ENCODE measurements around the gene LDLRAD4.
A peak's percentile ranks its signal among the peaks of the same experiment; 100 is the strongest.

LDLRAD4 gene

DNA sequence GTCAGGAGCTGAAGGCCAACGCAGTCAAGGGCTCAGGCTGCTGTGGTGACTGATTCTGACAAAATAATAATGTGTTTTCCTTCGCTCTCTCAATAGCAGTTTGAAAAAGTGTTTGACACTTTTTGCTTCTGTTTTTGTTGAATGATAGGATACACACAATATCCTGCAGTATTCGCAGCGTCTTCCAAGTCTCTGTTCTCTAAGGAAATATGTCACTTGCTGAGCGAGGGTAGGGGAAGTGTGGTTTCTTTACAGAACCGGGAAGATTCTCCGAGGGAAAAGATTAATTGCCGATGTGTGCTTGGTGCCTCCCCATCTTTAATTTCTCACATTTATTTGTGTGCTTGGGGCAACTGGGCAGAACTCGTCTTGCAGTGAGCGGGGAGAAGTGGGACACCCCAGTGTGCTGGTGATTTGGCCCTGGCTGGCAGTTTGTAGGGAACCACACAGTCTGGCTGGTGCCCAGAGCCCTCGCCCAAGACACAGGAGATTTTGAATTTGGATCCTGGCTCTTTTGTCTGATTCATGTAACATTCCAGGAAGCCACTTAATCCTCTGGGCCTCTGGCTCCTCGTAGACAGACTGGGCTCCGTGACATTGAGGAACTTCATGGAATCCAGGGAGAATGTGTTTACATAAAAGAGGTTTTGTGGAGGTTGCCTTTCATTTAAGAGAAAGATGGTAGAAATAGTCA lies 169.4 kb downstream of the LDLRAD4 start:
- no peak for DNase-seq (ENCODE audit: low spot score)

DNA sequence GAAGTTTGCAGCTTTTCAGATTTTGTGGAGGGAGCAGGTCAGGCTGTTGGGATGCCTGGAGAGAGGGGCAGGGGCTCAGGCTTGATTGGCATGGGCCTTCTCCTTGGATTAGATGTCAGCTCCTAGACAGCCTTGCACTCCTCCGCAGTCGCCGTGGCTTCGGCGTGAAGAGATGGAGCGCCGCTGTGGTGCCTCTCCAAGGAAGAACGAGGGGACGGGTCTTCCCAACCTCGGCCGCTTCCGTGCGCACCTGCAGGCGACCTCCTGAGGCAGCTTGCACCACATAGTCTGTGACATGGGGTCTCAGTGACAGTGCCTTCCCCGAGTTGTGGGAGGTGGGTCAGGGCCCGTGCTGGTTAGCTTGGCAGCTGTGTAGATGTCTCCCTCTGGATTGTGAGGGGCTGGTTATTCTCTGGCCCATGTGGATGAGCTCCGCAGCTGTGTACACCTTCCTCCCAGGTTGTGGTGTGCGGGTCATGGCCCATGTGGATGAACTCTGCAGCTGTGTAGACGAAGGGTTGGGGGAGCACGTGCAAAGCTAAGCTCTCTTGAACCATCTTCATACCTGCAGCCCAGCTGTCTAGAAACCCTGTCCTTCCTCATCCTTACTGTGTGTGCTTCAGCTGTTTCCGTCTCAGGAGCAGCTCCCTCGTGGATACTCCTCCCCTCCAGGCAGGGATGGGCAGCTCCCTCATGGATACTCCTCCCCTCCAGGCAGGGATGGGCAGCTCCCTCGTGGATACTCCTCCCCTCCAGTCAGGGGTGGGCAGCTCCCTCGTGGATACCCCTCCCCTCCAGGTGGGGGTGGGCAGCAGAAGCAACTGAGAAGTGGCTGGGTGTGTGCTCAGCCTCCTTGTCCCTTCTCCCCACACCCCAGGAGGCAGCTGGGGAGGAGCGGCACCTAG lies 170.3 kb downstream of the LDLRAD4 start:
- no peak for DNase-seq (ENCODE audit: low spot score)

DNA sequence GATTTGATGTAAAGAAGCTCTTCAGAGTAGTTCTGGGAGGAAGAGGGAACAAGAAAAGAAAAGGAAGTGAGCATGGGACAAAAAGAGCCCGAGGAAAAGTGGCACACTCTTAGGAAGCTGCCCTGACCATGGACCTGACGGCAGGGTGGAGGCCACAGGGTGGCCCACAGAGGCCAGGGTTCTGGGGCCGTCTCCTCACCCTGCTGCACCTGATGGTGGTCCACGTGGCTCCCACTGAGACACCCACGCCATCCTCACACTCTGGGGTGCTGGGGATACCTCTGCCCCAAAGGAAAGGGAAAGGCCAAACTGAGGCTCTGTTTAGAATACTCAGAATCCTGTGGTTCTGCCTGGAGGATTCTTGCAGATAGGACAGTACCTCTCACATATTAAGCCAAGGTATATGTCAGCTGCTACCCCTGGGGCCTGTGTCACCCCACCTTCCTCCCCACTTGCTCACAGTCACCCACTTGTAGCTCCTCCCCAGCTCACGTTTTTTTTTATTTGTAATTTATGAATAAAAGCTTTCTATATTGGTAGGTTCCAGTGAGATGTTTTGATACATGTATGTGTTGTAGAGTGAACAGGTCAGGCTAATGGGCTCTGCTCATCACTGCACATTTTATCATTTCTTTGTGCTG lies 171.1 kb downstream of the LDLRAD4 start:
- DNase-seq (ENCODE audit: low spot score), result no peak

DNA sequence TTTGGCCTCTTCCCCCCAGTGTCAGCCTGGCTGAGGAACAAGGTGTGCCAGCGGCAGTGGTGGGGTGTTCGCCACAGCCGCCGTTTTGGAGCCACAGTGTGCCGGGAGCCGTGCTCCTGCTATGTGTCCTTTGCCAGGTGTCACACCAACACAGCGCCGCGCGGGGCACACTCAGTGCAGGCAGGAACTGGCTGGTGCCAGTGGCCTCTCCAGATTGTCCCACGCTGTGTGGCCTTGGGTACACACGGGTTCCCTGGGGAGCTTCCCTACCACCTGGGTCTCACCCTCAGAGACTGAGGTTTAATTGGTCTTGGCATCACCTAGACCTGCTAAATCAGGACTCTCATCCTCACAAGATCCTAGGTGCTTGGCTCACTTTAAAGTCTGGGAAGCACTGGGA lies 171.6 kb downstream of the LDLRAD4 start:
- no peak for DNase-seq (ENCODE audit: low spot score)

DNA sequence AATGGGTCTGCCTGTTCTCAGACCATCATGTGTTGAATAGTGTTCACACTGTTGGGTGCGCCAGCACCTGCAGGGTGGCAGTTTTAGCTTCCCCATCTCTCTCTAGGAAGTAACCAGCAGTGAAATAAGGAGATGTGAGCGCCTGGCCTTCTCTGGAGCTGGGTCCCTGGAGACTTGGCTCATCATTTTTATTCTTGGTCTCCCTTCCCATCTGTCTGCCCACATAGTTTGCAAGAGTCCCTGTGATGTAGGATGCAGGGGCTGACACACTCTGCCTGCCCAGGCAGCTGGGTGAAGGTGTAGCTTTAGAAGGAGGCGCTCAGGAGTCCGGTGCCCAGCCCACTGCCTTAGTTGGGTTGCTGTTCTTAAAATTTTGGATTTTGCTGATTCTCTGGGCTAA lies 172.2 kb downstream of the LDLRAD4 start:
- DNase-seq (ENCODE audit: low spot score), result no peak

GRCh38 chr18:13392029-13392750 lies 173.6 kb downstream of the LDLRAD4 start:
- DNase-seq (ENCODE audit: low spot score), result no peak

DNA sequence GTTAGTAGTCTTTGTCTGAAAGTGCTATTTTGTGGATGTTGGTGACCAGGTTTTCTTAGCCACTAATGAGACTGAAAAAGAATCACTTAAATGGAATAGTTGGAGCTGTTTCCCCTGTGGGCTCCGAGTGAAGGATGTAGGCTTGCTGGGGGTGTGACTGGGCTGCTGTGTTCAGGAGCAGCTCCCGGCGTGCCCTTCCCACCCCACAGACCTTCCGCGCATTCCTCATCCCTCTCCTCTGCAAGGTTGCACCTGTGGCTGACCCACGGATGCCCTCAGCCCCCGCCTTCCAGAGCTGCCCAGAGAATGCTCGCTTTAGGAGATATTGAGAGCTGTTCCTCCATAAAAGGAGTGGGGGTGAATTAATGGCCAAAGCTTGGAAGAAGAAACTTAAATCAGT lies 174.3 kb downstream of the LDLRAD4 start:
- no peak for DNase-seq (ENCODE audit: low spot score)

GRCh38 chr18:13393338-13393737 lies 174.8 kb downstream of the LDLRAD4 start:
- no peak for DNase-seq (ENCODE audit: low spot score)

DNA sequence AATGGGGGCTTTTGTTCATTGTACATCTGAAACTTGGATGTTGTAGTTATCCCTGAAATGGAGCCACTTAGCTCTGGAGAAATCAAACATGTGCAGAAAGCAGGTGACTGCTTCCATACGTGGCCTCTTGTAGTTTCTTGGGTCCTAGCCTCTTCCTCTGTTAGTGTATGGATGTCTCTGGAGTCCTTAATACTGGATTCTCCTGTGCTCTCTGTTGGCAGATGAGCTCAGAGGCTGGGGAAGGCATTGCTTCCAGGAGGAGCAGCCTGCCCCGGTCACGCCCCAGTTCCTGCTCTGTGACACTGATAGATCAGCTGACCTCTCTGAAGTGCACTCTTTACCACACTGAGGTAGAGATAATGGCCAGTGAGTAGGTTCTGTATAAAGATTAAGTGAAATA lies 176.2 kb downstream of the LDLRAD4 start:
- no peak for DNase-seq (ENCODE audit: low spot score)

DNA sequence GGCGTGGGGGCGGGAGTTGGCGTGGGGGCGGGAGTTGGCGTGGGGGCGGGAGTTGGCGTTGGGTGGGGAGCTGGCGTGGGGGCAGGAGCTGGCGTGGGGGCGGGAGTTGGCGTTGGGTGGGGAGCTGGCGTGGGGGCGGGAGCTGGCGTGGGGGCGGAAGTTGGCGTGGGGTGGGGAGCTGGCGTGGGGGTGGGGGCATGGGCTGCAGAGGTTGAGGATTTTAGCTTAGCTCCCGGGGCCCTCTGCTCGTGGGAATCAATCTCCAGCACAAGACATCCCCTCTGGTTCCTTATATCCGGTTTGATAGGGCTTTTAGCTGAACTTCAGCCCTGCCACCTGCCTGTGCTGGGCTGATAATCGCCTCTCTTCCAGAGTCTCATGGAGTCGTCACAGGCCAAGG lies 177.0 kb downstream of the LDLRAD4 start:
- no peak for DNase-seq (ENCODE audit: low spot score)

DNA sequence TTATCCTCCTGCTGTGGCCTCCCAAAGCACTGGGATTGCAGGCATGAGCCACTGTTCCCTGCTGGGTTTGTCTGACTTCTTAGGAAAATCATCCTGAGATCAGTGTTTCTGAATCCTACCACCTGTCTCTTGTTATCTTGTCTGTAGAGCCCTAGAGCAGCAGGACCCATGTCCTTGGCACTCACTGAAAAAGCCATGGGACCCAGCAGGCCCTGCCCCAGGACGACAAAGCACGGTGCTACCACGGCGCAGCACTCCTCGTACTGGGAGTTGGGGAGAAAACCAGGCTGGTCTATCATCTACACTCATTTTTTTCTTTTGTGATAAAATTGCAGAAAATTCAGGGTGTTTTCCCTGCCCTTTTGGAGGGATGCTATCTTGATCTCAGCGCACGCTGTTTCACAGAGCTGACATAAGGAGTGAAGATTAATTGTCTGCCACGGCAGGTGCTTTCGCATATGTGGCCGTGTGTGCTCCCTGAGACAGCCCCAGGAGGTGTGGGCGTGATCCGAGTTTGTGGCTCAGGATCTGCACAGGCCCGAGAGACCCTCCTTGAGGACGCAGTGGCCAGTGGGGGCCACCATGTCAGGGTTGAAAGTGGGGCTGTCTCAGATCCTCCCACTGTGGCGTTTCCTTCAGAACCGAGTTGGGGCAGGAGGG lies 179.1 kb downstream of the LDLRAD4 start:
- peak; percentile 75 for DNase-seq (ENCODE audit: low spot score)

DNA sequence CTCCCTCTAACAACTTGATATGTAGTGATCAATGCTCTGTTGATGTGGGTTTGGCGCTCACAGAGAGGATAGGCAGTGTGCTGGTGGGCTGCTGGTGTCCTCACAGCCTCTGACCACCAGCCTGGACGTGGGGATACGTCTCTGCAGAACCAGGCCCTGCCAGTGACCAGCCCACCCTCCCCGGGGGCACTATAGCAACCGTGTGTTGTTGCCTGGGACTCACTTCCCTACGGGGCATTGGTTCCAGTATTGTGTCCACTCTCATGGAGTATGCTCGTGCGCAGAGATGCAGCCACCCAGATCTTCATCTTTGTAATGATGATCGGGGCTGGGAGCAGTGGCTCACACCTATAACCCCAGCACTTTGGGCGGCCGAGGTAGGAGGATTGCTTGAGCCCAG lies 180.1 kb downstream of the LDLRAD4 start:
- DNase-seq (ENCODE audit: low spot score), result no peak

DNA sequence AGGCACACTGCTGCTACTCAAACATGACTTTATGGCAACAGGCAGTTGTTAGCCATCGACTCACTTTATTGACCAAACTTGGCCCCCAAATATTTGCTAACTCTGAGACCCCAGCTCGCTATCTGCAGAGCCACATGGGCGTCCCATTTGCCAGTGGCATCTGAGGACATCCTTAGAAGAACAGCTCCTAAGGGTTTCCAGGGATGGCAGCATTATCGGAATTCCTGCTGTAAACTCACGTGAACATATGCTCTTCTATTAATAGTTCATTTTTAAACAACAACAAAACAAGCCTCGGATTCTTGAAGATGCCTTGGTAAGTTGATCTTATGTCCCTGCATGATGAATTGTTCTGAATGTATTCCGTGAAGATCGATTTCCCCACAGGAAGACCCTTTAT lies 181.0 kb downstream of the LDLRAD4 start:
- no peak for DNase-seq (ENCODE audit: low spot score)

DNA sequence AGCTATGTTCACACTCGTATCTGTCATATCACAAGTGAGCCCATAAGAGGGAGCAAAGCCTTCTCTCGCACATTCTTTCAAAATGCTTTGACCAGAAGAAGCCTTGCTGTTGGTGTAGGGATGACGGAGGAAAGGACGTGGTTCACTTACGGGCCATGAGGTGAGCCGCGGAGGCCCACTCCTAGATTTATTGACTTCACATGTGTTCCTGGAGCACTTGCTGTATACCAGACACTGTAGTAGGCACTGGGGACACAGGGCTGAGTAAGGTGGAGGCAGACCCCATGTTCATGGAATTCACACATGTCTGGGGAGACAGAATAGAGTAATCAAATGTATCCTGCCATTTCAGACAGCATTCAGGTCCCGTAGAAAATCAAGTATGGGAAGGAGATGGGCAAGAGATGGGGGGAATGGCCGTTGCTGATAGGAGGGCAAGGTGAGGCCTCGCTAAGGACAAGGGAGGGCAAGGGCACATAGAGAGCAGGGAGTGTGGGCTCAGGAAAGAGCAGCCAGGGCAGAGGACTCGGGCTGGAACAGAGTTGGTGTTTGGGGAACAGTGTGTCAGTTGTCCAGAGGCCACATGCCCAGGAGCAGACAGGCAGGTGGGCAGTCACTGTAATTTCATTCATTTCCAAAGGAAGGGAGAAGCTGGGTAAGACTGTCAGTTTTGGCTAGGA lies 182.2 kb downstream of the LDLRAD4 start:
- DNase-seq (ENCODE audit: low spot score), result no peak

GRCh38 chr18:13401404-13401803 lies 182.8 kb downstream of the LDLRAD4 start:
- DNase-seq (ENCODE audit: low spot score), result no peak

- no peak for DNase-seq (ENCODE audit: low spot score)
Observed at GRCh38 chr18:13401826-13402225, 183.3 kb downstream of the LDLRAD4 start.

DNA sequence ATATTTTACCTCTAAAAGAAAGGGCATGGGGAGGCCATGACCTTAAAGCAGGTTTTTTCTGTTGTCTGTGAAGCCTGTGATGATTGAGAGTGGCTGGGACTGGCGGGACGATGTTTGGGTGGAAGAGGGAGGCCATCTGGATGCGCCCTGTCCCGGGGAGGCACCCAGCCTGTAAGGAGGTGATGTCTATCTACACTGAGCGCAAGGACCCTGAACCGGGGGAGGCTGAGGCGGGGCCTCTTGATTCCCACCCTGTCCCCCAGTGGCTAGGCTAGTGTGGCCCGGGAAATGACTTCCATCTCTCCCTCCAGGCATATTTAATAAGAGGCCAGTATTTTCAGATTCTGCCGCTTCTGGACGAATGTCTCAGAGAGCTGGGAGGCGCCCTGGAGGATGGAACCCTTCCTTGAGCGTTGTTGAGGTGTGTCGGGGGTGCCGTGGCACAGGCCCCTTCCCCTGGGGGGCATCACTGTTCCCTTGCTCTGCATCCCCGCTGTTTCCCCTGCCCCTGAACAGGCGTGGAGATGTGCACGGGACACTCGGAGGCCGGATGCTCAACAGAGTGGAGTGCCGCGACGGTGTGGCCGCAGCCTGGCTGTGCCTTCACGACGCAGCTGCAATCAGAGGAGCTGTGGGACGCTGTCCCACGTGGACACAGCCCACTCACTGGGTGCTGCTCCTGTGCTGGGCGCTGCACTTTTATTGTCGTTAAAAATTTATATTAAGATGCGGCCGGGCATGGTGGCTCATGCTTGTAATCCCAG lies 185.4 kb downstream of the LDLRAD4 start:
- DNase-seq (ENCODE audit: low spot score), result no peak

- DNase-seq (ENCODE audit: low spot score), result no peak
Observed at GRCh38 chr18:13405305-13406038, 186.9 kb downstream of the LDLRAD4 start.

DNA sequence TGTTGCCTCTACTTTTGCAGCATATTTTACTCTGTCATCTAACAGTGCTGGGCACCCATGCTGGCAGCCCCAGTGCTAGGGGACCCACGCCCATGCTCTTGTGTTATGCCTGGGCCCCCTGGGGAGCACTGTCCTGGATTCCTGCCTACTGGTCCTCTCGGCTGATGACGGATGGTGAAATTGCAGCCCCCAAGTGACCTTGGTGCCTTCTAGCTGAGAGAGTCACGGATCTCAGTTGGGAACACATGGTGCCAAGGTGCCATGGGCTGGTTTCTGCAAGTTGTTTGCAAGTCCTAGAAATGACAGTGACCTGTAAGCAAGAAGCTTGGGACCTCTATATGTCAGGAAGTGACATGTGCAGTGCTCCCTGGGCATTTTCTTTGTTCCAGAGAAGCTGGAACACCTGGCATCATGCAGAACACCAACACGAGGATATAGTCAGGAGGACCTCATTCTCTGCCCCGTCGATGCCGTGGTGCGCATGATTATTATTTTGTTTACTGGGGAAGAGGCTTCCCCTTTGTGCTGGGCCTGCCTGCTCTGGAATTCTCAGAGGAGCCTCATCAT lies 187.6 kb downstream of the LDLRAD4 start:
- no peak for DNase-seq (ENCODE audit: low spot score)
